Gastrocnemius medialis (tissue), 4 donors: ENCODE results near the gene SLC9C1. TPM values are rescaled to one million over a fixed set of nuclear protein-coding genes. Genes with fewer than 3 reads are reported as not detected.

Experiments
- ATAC-seq, 2 donors: fragments of 150-250 bp; one replicate each; pipeline ENCODE4 v1.9.1; 2016
- DNase-seq, 2 donors: peaks; one replicate each; pipeline ENCODE4 v3.0.0-alpha.2; 2019
- H3K27ac ChIP-seq, 4 donors: fragments of 200-600 bp; sonication (generic); 1 replicate in 1 of 4; 2 replicates in 3 of 4; pipeline ENCODE4 v1.5.1; 2016 to 2018; ENCODE audit warnings: mild to moderate bottlenecking in 2 of 4, moderate library complexity in 1 of 4
- H3K27me3 ChIP-seq, 3 donors: fragments of 200-600 bp; sonication (generic) in 2 of 3; 1 replicate in 1 of 3; 2 replicates in 2 of 3; pipeline versions ENCODE4 v1.5.1 to v1.6.0; 2016 to 2019; ENCODE audit warnings: mild to moderate bottlenecking in 1 of 3, moderate library complexity in 1 of 3
- H3K36me3 ChIP-seq, 2 donors: fragments of 200-600 bp; sonication (generic) in 1 of 2; one replicate each; pipeline ENCODE4 v1.5.1; 2017 to 2018
- H3K4me1 ChIP-seq, 2 donors: fragments of 200-600 bp; sonication (generic) in 1 of 2; one replicate each; pipeline ENCODE4 v1.5.1; 2016 to 2017; ENCODE audit warnings: mild to moderate bottlenecking in 2 of 2
- H3K4me3 ChIP-seq, 4 donors: fragments of 200-600 bp; sonication (generic) in 3 of 4; 1 replicate in 1 of 4; 2 replicates in 3 of 4; pipeline ENCODE4 v1.5.1; 2016 to 2019; ENCODE audit warnings: mild to moderate bottlenecking in 2 of 4
- H3K9me3 ChIP-seq, 3 donors: fragments of 200-600 bp; sonication (generic) in 2 of 3; 1 replicate in 1 of 3; 2 replicates in 2 of 3; pipeline ENCODE4 v1.5.1; 2016 to 2019
- CTCF ChIP-seq, 5 experiments: fragments of 450-650 bp in 3 of 5; fragments of 200-600 bp in 2 of 5; sonication (generic) in 2 of 5; IDR thresholded peaks in 4 of 5; conservative IDR thresholded peaks in 1 of 5; 1 replicate in 4 of 5; 2 replicates in 1 of 5; pipeline ENCODE4 v1.5.1; 2016 to 2019; ENCODE audit warnings: antibody characterized with exemption in 5 of 5, mild to moderate bottlenecking in 3 of 5, moderate library complexity in 3 of 5
- POLR2A ChIP-seq, 2 donors: fragments of 450-650 bp; IDR thresholded peaks; one replicate each; pipeline ENCODE4 v1.6.1; 2017; ENCODE audit warnings: antibody characterized with exemption in 2 of 2, mild to moderate bottlenecking in 2 of 2, moderate library complexity in 2 of 2
- in situ Hi-C, 4 donors: fragments of 200-750 bp; cut with MboI; loops; one replicate each; pipeline versions ENCODE4 v1.15.0 to v1.8.0; 2017; ENCODE audit warnings: low sequenced_read_pairs in 4 of 4
- intact Hi-C: fragments of 100-400 bp; cut with DNase I; formaldehyde crosslinking; loops from one replicate; pipeline ENCODE4 v1.15.1; 2023; ENCODE audit warnings: low total_unique reads
- total RNA-seq, 4 donors: library from RNA; depleted of rRNA; stranded (reverse); fragments of >200 nt; gene quantifications; one replicate each; pipeline versions ENCODE4 v1.1.0 to v1.2.3, GENCODE V29; 2016

SLC9C1 gene
- total RNA-seq, 4 donors from 2014 or later, result not detected

- TF ChIP-seq POLR2A (IDR thresholded peaks at IDR 0.05), result no peak
- no peak for TF ChIP-seq CTCF (IDR thresholded peaks at IDR 0.05 in 4 of 5, conservative IDR thresholded peaks at IDR 0.05 in 1 of 5)
- Histone ChIP-seq H3K4me1 (no peaks in the 10 kb centered on the region), H3K36me3 (no peaks in the 10 kb centered on the region), H3K4me3 (no peak overlapping the region), H3K27ac (no peak overlapping the region), H3K9me3 (no peaks in the 10 kb centered on the region), H3K27me3 (peaks cover under 1 to 8% (median 2%) of the 10 kb centered on the region in 3 donors)
- DNase-seq (no peak), ATAC-seq (no peak)
- intact Hi-C loops (no loop called here), in situ Hi-C loops (loop anchor here in 1 of 4 donors (25.0 kb wide), 1 partner anchor 174 kb away; no protein-coding TSS in a partner anchor)
Measured at GRCh38 chr3:112338727-112339056, 44.7 kb upstream of the SLC9C1 start.

- Histone ChIP-seq H3K36me3 (no peaks in the 10 kb centered on the region), H3K4me1 (no peaks in the 10 kb centered on the region), H3K4me3 (no peak overlapping the region), H3K27me3 (peaks cover 2 to 8% (median 6%) of the 10 kb centered on the region in 3 donors), H3K27ac (no peak overlapping the region), H3K9me3 (no peaks in the 10 kb centered on the region)
- intact Hi-C loops, result no loop called here
- no peak for TF ChIP-seq POLR2A (IDR thresholded peaks at IDR 0.05)
- TF ChIP-seq CTCF (IDR thresholded peaks at IDR 0.05 in 4 of 5, conservative IDR thresholded peaks at IDR 0.05 in 1 of 5), result no peak
- ATAC-seq, result no peak
- in situ Hi-C loops, result loop anchor here in 1 of 4 donors (25.0 kb wide), 1 partner anchor 174 kb away; no protein-coding TSS in a partner anchor
- no peak for DNase-seq
Measured at GRCh38 chr3:112338021-112338726, 44.2 kb upstream of the SLC9C1 start.

GRCh38 chr3:112335434-112335781 is 41.4 kb upstream of the SLC9C1 start:
- in situ Hi-C loops, result loop anchor here in 1 of 4 donors (25.0 kb wide), 1 partner anchor 177 kb away; no protein-coding TSS in a partner anchor
- no peak overlapping the region for H3K27ac ChIP-seq

GRCh38 chr3:112334691-112335433 is 40.8 kb upstream of the SLC9C1 start:
- H3K4me3 ChIP-seq, result peak overlapping the region in 1 of 4 donors; percentile 50
- peaks cover 6 to 8% (median 8%) of the 10 kb centered on the region in 3 donors for H3K27me3 ChIP-seq
- H3K9me3 ChIP-seq, result no peaks in the 10 kb centered on the region
- intact Hi-C loops, result no loop called here
- no peaks in the 10 kb centered on the region for H3K4me1 ChIP-seq
- no peak for TF ChIP-seq POLR2A (IDR thresholded peaks at IDR 0.05)
- TF ChIP-seq CTCF (IDR thresholded peaks at IDR 0.05 in 4 of 5, conservative IDR thresholded peaks at IDR 0.05 in 1 of 5), result no peak
- DNase-seq (no peak), ATAC-seq (no peak)
- H3K27ac ChIP-seq, result peak overlapping the region in 1 of 4 donors; percentile 72
- in situ Hi-C loops, result loop anchor here in 1 of 4 donors (25.0 kb wide), 1 partner anchor 177 kb away; no protein-coding TSS in a partner anchor
- H3K36me3 ChIP-seq, result no peaks in the 10 kb centered on the region

More at GRCh38 chr3:112335434-112335781, 41.4 kb upstream of the SLC9C1 start:
- intact Hi-C loops, result no loop called here
- Histone ChIP-seq H3K4me1 (no peaks in the 10 kb centered on the region), H3K4me3 (no peak overlapping the region), H3K36me3 (no peaks in the 10 kb centered on the region), H3K9me3 (no peaks in the 10 kb centered on the region), H3K27me3 (peaks cover 6 to 8% (median 8%) of the 10 kb centered on the region in 3 donors)
- TF ChIP-seq POLR2A (IDR thresholded peaks at IDR 0.05) (no peak), CTCF (IDR thresholded peaks at IDR 0.05 in 4 of 5, conservative IDR thresholded peaks at IDR 0.05 in 1 of 5) (no peak)
- DNase-seq, result no peak
- ATAC-seq, result no peak
